ENCODE data around the gene DCLK2.

The DCLK2 gene

DNA sequence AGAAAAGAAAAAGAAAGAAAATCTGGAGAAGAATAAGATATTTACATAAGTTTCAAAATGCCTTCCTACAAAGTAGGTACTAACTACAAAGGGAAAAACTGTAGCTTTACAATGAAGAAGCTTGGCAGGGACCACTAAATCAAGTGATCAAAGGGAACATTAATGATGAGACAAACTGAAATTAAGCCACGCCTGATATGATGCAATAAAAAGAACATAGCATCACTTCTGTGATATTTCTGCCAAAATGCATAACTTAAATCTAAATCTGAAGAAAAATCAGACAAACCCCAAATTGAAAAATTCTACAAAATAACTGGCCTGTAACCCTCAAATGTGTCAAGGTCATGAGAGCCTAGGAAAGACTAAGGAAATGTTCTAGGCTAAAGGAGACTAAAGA lies 8.9 kb upstream of the DCLK2 start:
- no peak for DNase-seq (ENCODE audit: low read depth, low spot score)

DNA sequence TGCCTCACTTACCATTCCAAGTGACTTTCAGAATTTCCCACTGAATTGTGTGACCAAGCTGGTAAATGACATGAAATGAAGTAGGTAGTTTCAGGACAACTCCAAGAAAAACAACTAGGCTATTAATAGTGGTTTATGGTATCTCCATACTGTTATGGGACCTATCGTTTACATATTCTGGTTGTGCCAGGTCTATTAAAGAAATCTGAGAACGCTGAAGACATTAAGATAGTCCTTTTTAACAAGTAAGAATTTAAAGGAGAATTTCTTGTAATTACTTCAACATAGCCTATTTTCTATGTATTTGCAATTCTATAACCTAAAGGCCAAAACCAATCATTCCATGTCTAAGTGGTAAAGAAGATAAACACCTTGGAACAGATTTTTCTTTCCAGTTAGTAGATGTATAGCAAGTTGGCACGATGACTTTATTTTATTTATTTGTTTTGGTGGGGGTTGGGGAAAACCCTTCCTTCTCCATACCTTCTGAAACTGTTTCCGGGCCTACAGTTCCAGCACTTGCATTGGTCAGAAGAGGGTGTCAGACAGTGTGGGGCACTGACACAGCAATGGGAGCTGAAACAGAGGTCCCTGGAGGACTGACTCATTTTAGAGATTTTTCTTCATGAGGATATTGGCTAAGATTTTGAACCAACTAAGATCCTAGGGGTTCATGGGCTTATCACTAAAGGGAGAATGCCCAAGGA lies 7.6 kb upstream of the DCLK2 start:
- no peak for DNase-seq (ENCODE audit: low read depth, low spot score)

DNA sequence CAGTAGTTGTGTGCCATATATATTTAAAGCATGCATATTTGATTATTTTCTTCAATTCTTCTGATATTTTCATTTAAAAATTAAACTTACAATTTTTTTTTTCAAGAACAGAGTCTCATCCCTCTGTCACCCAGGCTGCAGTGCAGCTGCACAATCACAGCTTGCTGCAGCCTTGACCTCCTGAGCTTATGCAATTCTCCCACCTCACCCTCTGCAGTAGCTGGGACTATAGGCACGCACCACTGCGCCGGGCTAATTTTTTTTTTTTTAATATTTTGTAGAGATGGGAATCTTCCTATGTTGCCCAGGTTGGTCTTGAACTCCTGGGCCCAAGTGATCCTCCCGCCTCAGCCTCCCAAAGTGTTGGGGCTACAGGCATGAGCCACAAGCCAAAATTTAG lies 5.8 kb upstream of the DCLK2 start:
- no peak for DNase-seq (ENCODE audit: low read depth, low spot score)

DNA sequence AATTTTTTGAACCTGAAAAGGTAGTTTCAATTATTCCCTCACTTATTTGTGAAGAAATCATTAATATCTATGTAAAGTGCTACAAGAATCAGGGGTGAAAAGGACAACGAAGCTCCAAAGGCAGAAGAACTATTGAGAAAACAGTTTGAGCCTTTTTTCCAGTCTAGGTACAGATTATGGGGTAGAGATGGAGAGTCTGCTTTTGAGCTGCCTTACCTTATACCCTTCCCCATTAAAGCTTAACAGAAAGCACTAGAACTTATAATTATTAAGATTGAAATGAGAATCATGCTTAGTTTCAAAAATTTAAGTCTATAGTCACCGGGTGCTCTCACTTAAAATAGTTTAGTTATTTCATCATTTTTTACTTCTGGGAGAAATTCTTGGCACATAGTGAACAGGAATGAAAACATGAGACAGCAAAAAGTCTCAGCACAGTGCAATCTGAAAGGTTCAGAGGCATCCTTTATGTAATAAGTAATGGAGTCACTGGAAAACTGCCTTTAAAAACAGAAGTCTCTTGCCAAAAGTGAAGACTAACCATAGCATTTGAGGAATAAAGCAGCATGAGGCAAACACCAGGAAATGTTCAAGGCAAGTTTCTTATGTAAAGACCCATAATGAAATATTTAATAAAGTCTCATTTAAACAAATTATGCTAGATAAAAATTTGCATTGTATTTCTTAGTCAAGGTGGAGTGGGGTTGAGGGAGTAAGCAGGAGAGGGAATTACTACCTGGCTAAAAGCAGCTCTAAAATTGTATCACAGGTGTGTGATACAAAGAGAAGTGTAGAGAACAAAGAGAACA lies 5.1 kb upstream of the DCLK2 start:
- peak; percentile 80 for DNase-seq (ENCODE audit: low read depth, low spot score)

DNA sequence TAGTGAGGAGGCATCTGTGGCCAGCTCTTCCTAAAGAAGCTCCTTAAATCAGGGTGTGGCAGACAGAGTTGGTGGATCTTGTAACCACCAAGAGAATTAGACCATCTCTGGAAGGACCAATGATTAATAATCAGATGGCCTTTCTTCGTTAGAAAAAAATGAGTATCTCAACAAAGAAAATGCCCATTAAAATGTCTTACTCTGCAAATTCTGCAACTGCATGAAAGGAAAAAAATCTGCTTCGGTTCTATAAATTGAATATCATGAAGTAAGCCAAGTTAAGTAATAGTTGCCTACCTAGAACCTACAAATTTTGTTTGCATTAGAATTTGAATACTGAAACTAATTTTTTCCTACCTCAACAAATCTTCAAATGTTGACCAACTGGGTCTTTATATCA lies 4.2 kb upstream of the DCLK2 start:
- DNase-seq (ENCODE audit: low read depth, low spot score) = no peak

DNA sequence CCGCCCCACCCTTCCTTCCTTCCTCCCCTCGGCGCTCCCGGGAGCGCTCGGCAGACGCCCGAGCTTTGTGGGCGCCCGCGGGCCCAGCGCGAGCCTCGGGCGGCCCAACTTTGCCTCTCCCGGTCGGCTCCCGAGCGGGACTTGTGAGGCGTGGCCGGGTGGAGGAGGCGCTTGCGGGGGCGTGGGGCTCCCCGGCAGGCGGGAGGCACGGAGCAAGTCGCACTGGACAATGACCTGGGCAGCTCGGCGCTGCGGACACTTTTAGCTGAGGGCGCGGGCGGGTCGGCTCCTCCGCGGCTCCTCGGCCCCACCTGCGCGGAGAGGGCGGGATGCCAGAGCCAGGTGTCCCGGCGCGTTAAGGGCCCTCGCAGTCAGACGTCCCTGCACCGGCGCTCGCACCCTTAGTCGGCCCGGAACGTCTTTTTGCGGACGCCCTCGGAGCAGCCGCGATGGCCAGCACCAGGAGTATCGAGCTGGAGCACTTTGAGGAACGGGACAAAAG lies 385 bp downstream of the DCLK2 start:
- DNase-seq (ENCODE audit: low read depth, low spot score) = no peak

DNA sequence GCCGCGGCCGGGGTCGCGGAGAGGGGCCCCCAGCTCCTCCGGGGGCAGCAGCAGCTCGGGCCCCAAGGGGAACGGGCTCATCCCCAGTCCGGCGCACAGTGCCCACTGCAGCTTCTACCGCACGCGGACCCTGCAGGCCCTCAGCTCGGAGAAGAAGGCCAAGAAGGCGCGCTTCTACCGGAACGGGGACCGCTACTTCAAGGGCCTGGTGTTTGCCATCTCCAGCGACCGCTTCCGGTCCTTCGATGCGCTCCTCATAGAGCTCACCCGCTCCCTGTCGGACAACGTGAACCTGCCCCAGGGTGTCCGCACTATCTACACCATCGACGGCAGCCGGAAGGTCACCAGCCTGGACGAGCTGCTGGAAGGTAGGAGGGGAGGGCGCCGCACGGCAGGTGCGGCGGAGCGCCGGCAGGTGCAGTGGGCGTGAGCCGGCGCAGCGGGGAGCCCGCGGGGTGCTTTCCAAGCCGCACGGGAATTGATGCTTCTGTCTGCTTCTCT lies 886 bp downstream of the DCLK2 start:
- DNase-seq (ENCODE audit: low read depth, low spot score) = no peak

DNA sequence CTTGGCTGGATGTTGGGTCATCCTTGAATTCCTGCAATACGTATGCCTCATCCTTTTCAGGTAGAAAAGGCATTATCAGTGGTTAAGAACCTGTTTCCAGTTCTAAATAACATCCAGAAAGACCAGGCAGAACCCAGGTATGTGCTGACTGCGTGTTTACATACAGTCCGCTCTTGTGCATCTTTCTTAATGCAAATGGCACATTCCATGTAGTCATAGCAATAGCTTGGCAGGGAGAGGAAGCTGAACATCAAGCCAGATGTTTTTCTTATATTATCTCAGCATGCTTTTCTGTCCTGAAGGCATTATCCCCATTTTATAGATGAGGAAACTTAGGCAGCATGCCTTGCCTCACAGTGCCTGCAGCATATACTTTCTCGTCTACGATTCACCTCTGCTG lies 2.1 kb downstream of the DCLK2 start:
- DNase-seq (ENCODE audit: low read depth, low spot score) = no peak

DNA sequence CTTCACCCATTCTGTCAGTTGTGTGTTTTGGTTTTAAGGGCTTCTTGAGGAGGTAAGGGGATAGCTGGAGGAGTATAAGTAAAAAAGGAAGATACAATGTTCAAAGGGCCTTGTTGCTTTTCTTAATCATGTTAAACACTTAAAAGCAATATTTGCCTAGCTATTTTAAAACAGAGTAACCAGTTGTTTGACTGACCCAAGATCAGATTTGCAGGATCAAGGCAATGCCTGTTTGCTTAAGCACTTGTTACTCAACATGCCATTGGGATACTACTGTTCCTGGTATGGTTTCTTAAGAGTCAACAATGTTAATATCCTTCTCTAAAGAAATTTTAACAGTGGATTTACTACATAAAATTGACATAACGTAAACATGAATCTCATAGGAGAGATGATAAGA lies 2.6 kb downstream of the DCLK2 start:
- DNase-seq (ENCODE audit: low read depth, low spot score) = no peak

DNA sequence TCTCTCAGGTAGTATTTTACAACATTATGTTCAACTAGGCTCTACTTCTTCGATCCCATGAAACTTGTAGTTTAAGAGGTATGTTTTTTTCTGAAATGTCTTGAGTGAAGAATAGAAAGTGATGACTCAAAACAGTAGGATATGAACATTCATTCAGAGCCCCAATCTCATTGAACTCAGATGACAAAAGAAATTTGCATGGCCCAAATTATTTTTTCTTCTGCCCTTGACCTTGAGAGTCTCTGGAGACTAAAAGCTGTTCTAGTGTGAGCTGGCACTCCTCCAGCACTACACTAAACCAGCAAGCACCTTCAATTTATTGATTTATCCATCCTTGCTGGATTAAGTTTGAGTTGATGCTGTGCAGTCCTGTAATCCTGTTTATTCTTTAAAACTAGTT lies 4.0 kb downstream of the DCLK2 start:
- DNase-seq (ENCODE audit: low read depth, low spot score) = no peak

DNA sequence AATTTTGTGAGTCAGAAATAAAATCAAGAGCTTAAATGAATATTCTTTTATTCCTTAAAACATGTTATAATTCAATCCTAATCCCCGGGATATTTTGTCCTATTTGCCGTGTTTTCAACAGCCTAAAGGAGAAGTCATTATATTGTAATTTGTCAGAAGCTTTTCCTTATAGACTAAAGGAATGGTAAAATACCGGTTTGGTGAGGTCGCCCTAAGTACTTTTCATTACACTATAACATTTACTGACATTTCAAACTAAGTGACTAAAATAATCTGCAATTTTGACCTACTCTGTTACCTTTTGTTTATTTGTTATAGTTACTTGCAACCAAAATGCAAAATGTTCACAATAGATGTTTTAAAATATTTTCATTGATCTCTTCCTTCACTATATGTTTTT lies 8.8 kb downstream of the DCLK2 start:
- no peak for DNase-seq (ENCODE audit: low read depth, low spot score)

DNA sequence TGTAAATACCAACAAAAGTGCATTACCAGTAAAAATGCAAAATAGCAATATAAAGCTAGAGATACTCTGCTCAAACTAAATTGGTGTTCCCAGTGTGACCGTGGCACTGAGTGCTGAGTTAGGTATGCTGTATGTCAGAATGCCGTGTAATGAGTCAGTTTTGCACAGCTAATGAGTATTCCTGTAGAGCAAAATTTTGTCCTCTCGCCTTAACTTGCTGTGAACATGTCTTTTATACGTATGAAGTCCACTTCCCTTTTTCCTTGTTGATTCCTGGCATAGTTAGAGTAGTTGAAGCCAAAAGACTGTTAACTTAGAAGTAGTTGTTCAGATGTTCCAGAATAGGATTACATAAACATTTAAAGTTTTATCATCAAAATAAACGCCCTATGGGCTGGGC lies 11.5 kb downstream of the DCLK2 start:
- DNase-seq (ENCODE audit: low read depth, low spot score) = no peak

DNA sequence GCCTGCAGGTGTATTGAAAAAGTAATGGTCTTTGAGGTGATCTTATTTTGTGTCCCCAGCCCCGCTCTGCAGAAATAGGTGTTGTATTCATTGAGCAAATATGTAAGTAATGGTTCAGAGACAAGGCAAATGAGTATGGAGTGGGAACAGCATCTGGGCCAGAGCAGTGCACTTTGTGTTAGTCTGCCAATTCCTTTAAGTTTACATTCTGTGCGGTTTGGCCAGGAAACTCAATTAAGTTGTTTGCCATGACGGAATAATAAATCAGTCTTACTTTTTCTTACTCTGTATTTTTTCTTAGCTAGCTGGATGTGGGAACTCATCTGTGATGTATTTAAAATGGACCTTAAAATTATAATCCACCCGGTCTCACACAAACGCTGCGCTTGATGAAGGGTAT lies 12.6 kb downstream of the DCLK2 start:
- no peak for DNase-seq (ENCODE audit: low read depth, low spot score)

DNA sequence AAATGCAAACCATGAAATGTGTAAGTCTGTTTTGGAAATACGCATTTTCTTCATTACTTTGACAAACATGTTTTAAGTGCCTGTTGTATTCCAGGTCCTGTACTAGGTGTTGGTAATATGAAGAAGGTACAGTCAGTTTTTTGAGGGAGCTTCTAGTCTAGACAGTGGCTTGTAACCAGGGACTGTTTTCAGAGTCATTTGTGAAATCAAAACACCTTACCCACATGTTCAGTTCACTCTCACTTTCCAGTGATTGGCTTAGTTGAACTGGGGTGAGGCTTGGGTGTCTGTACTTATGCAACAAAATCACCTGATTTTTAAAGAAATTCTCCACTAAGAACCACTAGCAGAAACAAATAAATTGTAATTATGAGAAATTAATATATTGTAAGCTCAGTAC lies 16.4 kb downstream of the DCLK2 start:
- no peak for DNase-seq (ENCODE audit: low read depth, low spot score)

DNA sequence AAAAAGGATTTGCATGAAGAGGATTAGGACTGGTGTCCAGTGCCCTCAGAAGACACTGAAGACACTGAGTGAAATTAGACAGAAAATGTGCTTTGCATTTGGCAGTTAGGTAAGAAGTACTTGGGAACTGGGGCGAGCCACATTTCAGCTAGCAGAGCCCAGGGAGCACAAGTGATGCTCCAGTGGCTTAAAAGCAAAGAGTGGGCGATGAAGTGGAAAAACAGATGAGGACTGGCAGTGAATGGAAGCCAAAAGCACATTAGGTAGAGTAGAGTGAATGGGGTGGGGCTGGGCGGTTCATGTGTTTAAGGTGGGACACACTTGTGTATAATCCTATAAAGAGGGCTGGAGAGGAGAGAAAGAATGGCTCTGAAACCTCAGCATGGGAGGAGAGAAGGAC lies 18.4 kb downstream of the DCLK2 start:
- no peak for DNase-seq (ENCODE audit: low read depth, low spot score)

DNA sequence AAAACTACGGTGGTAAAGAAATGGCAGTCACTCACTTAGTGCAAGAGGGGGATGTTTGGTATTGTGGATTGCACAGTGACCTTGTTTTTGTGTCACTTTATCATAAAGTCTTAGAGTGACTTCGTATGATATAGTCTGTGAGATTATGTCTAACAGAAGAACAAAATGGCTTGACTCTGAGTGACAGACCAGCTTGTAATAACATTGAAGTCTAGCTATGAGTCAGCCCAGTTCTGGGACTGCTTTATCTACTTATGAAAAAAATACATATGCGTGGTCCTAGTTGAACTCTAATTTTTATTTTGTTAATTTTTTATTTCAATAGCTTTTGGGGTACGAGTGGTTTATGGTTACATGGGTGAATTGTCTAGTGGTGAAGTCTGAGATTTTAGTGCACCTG lies 20.0 kb downstream of the DCLK2 start:
- DNase-seq (ENCODE audit: low read depth, low spot score) = no peak

DNA sequence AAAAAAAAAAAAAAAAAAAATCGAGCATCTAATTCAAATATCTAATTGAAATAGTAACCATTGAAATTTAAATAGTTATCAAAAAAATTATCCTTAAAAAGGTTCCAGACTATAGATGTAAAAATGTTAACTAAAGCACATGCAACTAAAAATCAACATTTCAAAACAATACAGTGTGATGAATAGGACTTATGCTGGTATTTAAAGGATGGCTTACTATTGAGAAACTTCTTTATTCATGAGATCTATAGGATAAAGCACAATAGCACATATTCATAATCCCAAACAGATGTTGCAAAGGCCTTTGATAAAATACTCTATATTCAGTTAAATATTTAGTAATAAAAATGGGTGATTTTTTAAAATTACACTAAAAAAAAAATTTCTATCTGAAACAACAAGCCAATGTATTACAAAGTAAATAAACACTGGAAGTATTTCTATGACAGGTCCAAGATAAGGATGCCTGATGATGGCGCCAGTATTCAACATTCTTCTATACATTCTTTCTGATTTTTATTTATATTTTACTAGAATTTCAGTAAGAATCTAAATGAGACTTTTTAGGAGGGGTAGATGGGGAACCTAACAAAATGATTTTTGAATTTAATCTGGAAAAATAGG lies 26.3 kb downstream of the DCLK2 start:
- no peak for DNase-seq (ENCODE audit: low read depth, low spot score)

DNA sequence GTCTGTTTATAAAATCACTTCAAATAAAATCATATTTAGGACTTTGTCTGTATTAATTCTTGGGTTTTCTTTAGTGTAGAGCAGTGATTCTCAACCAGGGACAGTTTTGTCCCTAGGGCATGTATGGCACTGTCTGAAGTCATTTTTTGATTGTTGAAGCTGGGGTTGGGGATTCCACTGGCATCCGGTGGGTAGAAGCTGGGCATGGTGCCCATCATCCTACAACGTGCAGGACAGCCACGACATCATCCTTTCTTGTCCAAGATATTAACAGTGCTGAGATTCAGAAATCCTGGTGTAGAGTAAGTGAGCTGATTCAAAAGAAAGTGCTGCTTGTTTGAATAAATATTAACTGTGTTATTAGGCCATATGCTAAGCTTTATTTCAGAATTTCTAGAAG lies 28.6 kb downstream of the DCLK2 start:
- no peak for DNase-seq (ENCODE audit: low read depth, low spot score)

DNA sequence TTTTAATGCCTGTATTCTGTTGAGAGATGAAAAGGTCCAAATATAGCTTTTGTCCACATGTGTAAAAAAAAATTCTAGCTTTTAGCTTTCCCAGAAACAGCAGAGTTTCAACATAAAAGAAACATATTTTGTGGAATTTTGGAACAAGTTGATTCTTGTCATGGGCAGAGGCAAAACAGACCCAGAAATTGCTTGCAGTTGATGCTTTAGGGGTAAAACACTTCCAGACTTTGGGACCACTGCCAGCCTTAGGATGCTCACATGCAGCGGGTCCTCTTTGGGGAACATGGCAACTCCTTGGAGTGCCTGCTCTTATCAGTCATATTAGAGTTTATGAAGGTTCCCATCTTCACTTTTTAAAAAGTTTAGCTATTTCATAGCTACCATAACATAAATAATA lies 30.4 kb downstream of the DCLK2 start:
- no peak for DNase-seq (ENCODE audit: low read depth, low spot score)

DNA sequence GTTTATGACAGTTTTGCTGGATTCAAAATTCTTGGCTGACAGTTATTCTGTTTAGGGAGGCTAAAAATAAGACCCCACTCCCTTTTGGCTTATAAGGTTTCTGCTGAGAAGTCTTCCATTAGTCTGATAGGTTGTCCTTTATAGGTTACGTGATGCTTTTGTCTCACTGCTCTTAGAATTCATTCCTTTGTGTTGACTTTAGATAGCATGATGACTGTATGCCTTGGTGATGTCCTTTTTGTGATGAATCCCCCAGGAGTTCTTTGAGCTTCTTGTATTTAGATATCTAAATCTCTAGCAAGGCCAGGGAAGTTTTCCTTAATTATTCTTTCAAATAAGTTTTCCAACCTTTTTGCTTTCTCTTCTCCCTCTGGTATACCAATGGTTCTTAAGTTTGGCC lies 36.4 kb downstream of the DCLK2 start:
- DNase-seq (ENCODE audit: low read depth, low spot score) = no peak

DNA sequence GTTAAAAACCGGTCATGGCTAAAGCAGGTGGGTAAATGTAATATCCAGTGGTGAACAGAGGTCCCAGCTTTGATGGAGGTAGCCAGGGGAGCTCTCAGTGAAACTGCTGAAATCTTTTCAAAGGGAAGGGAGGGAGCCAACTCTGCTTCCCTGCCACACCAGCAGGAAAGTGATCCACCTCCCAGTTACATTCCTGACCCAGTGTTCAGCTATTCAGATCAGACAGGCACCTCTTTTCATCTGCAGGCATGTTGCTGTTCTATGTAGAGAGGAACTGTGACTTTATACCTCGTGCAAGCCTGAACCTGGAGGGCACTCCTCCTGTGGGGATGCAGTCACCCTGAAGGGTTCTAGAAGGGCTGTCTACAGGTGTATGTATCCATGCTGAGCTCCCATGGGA lies 37.6 kb downstream of the DCLK2 start:
- no peak for DNase-seq (ENCODE audit: low read depth, low spot score)

DNA sequence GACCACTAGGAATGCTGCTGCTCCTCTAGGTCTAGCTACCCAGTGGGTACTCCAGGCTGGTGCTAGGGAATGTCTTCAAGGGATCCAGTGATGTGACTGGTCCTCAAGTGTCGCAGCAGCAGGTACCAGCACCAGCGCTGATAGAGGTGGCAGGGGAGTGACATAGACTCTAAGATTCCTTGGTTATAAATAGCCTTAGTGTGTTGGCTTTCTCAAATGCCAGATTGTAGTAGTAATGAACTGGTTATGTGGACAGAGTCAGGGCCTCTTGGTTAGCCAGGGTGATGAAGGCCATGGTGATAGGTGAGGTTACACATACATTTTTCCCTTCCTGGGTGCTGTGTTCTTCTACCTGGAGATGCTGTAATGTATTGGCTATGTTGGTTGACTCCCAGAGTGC lies 38.3 kb downstream of the DCLK2 start:
- no peak for DNase-seq (ENCODE audit: low read depth, low spot score)

DNA sequence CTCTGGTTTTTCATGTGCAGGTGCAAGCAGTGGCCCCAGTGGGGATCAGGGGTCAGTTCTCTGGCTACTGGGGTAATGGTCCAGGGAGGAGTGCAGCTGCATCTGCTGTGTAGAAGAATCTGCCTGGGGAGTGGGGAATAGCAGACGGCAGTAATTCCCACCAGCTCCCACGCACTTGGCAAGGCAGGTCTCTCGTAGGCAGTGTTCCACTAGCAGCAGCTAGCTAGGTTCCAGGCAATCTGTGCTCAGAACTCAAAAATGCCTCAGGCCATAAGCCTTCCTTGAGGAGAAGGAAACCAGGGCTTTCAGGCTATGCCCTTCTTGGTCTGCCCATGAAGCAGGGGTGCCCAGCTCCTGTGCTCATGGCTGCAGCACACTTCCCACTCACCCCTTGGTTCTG lies 38.8 kb downstream of the DCLK2 start:
- no peak for DNase-seq (ENCODE audit: low read depth, low spot score)

All from brain pericyte (primary cell).